ENCODE results near the gene BCAS3.

DNA sequence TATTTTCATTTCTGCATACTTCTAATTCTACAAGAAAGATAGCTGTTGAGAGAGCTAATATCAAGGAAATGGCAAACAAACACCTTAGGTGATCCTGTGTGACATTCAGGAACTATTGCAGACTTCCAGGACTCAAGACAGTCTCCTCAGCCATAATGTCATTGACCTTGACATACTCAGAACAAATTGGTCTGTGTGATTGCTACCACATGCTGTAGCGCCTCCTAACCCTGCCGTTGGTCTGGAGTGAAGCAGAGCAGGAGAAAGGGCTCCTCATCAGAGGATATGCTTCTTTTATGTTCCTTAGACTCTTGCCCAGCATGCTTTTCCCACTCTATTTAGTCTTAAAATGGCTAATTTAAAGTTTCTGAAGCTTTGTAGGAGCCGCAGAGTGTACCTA lies 527.8 kb downstream of the BCAS3 start:
- TF ChIP-seq, protein P1, sequence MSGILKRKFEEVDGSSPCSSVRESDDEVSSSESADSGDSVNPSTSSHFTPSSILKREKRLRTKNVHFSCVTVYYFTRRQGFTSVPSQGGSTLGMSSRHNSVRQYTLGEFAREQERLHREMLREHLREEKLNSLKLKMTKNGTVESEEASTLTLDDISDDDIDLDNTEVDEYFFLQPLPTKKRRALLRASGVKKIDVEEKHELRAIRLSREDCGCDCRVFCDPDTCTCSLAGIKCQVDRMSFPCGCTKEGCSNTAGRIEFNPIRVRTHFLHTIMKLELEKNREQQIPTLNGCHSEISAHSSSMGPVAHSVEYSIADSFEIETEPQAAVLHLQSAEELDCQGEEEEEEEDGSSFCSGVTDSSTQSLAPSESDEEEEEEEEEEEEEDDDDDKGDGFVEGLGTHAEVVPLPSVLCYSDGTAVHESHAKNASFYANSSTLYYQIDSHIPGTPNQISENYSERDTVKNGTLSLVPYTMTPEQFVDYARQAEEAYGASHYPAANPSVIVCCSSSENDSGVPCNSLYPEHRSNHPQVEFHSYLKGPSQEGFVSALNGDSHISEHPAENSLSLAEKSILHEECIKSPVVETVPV (CRISPR knock-in tag; IDR thresholded peaks at IDR 0.05) = no peak
- TF ChIP-seq, protein P2, sequence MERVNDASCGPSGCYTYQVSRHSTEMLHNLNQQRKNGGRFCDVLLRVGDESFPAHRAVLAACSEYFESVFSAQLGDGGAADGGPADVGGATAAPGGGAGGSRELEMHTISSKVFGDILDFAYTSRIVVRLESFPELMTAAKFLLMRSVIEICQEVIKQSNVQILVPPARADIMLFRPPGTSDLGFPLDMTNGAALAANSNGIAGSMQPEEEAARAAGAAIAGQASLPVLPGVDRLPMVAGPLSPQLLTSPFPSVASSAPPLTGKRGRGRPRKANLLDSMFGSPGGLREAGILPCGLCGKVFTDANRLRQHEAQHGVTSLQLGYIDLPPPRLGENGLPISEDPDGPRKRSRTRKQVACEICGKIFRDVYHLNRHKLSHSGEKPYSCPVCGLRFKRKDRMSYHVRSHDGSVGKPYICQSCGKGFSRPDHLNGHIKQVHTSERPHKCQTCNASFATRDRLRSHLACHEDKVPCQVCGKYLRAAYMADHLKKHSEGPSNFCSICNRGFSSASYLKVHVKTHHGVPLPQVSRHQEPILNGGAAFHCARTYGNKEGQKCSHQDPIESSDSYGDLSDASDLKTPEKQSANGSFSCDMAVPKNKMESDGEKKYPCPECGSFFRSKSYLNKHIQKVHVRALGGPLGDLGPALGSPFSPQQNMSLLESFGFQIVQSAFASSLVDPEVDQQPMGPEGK (CRISPR knock-in tag; IDR thresholded peaks at IDR 0.05; ENCODE audit: borderline replicate concordance) = no peak
